ENCODE data around the gene ZBTB16.

The ZBTB16 gene

DNA sequence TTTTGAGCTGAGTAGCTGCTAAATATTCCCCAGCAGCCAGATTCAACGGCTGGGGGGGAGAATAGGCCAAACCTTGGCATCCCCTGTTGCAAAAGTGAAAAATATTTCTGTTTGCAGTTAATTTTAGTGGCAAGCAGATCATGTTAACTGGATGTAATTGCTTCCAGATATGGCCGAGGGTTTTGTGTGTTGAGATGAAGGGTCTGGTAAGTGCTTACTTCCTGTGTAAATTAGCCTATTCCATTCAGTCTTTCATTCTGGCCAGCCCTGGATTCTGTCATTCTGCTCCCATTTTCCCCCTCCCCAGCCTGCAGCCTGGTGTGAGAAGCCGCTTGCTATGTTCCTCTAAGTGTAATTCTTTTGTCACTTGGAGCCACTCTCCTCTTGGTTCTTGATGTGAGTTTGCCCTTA is 17.4 kb downstream of the ZBTB16 start (continued):
- TF ChIP-seq ZNF274 (IDR thresholded peaks at IDR 0.05; ENCODE audit: low read length) = no peak
- no peak for TF ChIP-seq ZNF274 (tag by site-specific recombination; IDR thresholded peaks at IDR 0.05; ENCODE audit: borderline replicate concordance)
- TF ChIP-seq ZNF549 (tag by site-specific recombination; IDR thresholded peaks at IDR 0.05) = no peak
- TF ChIP-seq, protein P1, sequence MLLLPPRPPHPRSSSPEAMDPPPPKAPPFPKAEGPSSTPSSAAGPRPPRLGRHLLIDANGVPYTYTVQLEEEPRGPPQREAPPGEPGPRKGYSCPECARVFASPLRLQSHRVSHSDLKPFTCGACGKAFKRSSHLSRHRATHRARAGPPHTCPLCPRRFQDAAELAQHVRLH (tag by site-specific recombination; IDR thresholded peaks at IDR 0.05) = no peak
- no peak for TF ChIP-seq ZNF175 (tag by site-specific recombination; IDR thresholded peaks at IDR 0.05)
- 0 out of 2 replicates have a peak, but pooled peaks have one; percentile 15 for TF ChIP-seq ZBTB21 (tag by site-specific recombination; IDR thresholded peaks at IDR 0.05)
- no peak for TF ChIP-seq ZFP3 (tag by site-specific recombination; IDR thresholded peaks at IDR 0.05; ENCODE audit: low read depth)
- no peak for TF ChIP-seq BCL11B (tag by site-specific recombination; IDR thresholded peaks at IDR 0.05; ENCODE audit: low read depth)
- TF ChIP-seq ZNF24 (tag by site-specific recombination; IDR thresholded peaks at IDR 0.05) = 0 out of 2 replicates have a peak, but pooled peaks have one; percentile 43
- no peak for TF ChIP-seq GLIS2 (tag by site-specific recombination; IDR thresholded peaks at IDR 0.05)
- TF ChIP-seq, protein P2, sequence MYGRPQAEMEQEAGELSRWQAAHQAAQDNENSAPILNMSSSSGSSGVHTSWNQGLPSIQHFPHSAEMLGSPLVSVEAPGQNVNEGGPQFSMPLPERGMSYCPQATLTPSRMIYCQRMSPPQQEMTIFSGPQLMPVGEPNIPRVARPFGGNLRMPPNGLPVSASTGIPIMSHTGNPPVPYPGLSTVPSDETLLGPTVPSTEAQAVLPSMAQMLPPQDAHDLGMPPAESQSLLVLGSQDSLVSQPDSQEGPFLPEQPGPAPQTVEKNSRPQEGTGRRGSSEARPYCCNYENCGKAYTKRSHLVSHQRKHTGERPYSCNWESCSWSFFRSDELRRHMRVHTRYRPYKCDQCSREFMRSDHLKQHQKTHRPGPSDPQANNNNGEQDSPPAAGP (tag by site-specific recombination; IDR thresholded peaks at IDR 0.05) = no peak
- no peak for TF ChIP-seq ZNF777 (tag by site-specific recombination; IDR thresholded peaks at IDR 0.05; ENCODE audit: borderline replicate concordance)
- peak; percentile 68; the same call in 1 of the 2 replicates for TF ChIP-seq TCF7L2 (IDR thresholded peaks at IDR 0.05; ENCODE audit: borderline replicate concordance, low read depth, low read length)
- TF ChIP-seq ZFP69B (tag by site-specific recombination; IDR thresholded peaks at IDR 0.05) = no peak
- TF ChIP-seq ZNF660 (tag by site-specific recombination; IDR thresholded peaks at IDR 0.05) = no peak
- no peak for TF ChIP-seq ZNF174 (tag by site-specific recombination; IDR thresholded peaks at IDR 0.05)
- TF ChIP-seq FEZF1 (tag by site-specific recombination; IDR thresholded peaks at IDR 0.05) = peak; percentile 52
- TF ChIP-seq, protein P3, sequence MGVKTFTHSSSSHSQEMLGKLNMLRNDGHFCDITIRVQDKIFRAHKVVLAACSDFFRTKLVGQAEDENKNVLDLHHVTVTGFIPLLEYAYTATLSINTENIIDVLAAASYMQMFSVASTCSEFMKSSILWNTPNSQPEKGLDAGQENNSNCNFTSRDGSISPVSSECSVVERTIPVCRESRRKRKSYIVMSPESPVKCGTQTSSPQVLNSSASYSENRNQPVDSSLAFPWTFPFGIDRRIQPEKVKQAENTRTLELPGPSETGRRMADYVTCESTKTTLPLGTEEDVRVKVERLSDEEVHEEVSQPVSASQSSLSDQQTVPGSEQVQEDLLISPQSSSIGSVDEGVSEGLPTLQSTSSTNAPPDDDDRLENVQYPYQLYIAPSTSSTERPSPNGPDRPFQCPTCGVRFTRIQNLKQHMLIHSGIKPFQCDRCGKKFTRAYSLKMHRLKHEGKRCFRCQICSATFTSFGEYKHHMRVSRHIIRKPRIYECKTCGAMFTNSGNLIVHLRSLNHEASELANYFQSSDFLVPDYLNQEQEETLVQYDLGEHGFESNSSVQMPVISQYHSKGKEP (tag by site-specific recombination; IDR thresholded peaks at IDR 0.05) = peak; percentile 60; the same call in 1 of the 2 replicates
- no peak for TF ChIP-seq ZNF23 (tag by site-specific recombination; IDR thresholded peaks at IDR 0.05; ENCODE audit: borderline replicate concordance)
- TF ChIP-seq, protein P4, sequence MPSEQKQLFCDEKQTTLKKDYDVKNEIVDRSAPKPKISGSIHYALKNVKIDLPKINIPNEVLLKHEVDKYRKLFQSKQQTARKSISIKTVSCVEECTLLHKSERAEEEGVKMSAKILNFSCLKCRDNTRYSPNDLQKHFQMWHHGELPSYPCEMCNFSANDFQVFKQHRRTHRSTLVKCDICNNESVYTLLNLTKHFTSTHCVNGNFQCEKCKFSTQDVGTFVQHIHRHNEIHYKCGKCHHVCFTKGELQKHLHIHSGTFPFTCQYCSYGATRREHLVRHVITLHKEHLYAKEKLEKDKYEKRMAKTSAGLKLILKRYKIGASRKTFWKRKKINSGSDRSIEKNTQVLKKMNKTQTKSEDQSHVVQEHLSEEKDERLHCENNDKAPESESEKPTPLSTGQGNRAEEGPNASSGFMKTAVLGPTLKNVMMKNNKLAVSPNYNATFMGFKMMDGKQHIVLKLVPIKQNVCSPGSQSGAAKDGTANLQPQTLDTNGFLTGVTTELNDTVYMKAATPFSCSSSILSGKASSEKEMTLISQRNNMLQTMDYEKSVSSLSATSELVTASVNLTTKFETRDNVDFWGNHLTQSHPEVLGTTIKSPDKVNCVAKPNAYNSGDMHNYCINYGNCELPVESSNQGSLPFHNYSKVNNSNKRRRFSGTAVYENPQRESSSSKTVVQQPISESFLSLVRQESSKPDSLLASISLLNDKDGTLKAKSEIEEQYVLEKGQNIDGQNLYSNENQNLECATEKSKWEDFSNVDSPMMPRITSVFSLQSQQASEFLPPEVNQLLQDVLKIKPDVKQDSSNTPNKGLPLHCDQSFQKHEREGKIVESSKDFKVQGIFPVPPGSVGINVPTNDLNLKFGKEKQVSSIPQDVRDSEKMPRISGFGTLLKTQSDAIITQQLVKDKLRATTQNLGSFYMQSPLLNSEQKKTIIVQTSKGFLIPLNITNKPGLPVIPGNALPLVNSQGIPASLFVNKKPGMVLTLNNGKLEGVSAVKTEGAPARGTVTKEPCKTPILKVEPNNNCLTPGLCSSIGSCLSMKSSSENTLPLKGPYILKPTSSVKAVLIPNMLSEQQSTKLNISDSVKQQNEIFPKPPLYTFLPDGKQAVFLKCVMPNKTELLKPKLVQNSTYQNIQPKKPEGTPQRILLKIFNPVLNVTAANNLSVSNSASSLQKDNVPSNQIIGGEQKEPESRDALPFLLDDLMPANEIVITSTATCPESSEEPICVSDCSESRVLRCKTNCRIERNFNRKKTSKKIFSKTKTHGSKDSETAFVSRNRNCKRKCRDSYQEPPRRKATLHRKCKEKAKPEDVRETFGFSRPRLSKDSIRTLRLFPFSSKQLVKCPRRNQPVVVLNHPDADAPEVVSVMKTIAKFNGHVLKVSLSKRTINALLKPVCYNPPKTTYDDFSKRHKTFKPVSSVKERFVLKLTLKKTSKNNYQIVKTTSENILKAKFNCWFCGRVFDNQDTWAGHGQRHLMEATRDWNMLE (tag by site-specific recombination; conservative IDR thresholded peaks at IDR 0.05; ENCODE audit: low read depth) = no peak
- no peak for TF ChIP-seq ZNF558 (tag by site-specific recombination; IDR thresholded peaks at IDR 0.05)
- TF ChIP-seq WT1 (tag by site-specific recombination; IDR thresholded peaks at IDR 0.05) = 0 out of 2 replicates have a peak, but pooled peaks have one; percentile 40
- TF ChIP-seq ZNF223 (tag by site-specific recombination; IDR thresholded peaks at IDR 0.05) = no peak
- no peak for TF ChIP-seq ZBTB8A (tag by site-specific recombination; IDR thresholded peaks at IDR 0.05)
- no peak for TF ChIP-seq ZNF529 (tag by site-specific recombination; IDR thresholded peaks at IDR 0.05; ENCODE audit: insufficient replicate concordance)
- TF ChIP-seq, protein P5, sequence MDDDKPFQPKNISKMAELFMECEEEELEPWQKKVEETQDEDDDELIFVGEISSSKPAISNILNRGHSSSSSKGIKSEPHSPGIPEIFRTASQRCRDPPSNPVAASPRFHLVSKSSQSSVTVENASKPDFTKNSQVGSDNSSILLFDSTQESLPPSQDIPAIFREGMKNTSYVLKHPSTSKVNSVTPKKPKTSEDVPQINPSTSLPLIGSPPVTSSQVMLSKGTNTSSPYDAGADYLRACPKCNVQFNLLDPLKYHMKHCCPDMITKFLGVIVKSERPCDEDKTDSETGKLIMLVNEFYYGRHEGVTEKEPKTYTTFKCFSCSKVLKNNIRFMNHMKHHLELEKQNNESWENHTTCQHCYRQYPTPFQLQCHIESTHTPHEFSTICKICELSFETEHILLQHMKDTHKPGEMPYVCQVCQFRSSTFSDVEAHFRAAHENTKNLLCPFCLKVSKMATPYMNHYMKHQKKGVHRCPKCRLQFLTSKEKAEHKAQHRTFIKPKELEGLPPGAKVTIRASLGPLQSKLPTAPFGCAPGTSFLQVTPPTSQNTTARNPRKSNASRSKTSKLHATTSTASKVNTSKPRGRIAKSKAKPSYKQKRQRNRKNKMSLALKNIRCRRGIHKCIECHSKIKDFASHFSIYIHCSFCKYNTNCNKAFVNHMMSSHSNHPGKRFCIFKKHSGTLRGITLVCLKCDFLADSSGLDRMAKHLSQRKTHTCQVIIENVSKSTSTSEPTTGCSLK (tag by site-specific recombination; IDR thresholded peaks at IDR 0.05) = no peak
- no peak for TF ChIP-seq GLIS1 (tag by site-specific recombination; IDR thresholded peaks at IDR 0.05)
- no peak for TF ChIP-seq SP2 (tag by site-specific recombination; IDR thresholded peaks at IDR 0.05)
- no peak for TF ChIP-seq ZSCAN16 (tag by site-specific recombination; IDR thresholded peaks at IDR 0.05)
- no peak for TF ChIP-seq HOXD13 (CRISPR knock-in tag; IDR thresholded peaks at IDR 0.05; ENCODE audit: borderline replicate concordance)

All from HEK293 (cell line).